ENCODE measurements around the gene PPIG.
A peak's percentile ranks its signal among the peaks of the same experiment; 100 is the strongest.
"Not testable (repeated sequence)": the region's sequence is repeated elsewhere in the genome, so short reads cannot be mapped to it uniquely, and the experiment has no call there.

Gene PPIG

DNA sequence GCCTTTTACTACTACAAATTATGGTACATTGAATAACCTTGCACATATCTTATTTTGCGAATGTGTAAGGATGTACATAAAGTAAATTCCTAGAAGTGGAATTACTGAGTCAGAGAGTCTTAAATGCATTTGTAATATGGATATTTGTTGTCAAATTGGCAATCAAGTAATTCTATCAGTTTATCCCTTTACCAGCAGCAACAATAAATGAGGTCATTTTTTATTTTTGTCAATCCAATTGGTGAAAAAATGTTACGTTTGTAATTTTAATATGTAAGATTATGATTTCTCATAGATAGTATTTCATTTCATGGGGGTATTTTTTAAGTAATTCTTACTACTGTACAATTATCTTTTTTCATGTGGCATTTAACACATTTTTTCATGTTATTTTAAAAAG, 14.8 kb downstream of the PPIG start:
- DNase-seq, result no peak

DNA sequence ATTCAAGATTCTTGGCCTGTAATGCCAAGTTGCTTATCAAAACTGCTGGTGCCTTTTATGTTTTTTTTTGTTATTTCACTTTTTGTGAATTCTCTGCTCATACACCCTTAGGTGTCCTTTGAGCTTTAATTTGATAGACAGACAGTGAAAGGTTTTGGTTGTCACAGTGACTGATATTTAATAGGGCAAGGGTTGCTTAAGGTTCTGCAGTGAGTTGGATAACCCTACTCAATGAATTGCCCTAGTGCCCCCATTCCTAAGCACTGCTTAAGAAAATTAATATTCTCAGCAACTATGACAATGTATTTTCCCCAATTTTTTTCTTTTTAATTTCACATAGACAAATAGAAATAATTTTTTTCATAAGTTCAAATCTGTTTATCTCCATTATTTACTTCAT, 15.4 kb downstream of the PPIG start:
- DNase-seq, result no peak

DNA sequence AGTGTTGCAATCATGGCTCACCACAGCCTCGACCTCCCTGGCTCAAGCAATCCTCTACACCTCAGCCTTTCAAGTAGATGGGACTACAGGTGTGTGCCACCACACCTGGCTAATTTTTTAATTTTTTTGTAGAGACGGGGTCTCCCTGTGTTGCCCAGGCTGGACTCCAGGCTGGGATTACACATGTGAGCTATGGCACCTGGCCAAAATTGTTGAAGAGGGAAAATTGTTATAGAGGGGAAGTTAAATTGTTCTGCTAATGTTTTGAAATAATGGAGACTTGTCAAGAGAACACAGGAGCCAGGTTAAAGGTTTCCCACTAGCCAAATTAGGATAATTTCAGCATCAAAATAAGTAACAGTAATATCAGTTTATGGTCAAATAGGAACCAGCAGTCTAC, 25.1 kb downstream of the PPIG start:
- no peak for DNase-seq

DNA sequence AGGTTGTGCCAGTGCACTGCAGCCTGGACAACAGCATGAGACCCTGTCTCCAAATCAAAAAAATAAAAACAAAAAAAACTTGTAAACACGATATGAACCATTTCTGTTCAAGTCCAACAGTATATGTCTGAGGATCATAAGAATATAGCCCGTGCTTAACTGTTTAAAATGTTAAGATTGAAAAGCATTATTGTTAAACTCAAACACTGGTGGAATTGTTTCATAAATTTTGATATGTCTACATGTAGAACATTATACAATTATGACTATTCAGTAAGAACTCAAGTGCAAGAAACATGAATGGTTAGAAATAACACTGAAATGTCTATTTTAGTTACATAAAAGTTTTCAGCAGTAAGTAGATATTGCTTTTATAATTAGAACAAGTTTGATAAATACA, 29.7 kb downstream of the PPIG start:
- no peak for DNase-seq

DNA sequence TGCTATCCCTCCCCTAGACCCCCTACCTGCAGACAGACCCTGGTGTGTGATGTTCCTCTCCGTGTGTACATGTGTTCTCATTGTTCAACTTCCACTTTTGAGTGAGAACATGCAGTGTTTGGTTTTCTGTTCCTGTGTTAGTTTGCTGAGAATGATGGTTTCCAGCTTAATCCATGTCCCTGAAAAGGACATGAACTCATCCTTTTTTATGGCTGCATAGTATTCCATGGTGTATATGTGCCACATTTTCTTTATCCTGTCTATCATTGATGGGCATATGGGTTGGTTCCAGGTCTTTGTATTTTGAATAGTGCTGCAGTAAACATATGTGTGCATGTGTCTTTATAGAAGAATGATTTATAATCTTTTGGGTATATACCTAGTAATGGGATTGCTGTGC, 31.8 kb downstream of the PPIG start:
- not testable (repeated sequence) for DNase-seq

DNA sequence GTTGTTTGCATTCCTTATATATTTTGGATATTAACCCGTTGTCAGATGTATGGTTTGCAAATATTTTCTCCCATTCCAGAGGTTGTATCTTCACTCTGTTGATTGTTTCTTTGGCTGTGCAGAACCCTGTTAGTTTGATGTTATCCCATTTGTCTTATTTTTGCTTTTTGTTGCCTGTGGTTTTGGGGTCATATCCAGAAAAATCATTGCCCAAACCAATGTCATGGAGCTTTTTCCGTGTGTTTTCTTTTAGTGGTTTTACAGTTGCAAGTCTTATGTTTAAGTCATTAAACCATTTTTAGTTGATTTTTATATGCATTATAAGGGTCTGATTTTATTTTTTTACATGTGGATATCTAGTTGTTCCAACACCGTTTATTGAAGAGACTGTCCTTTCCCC, 35.8 kb downstream of the PPIG start:
- DNase-seq, result no peak

DNA sequence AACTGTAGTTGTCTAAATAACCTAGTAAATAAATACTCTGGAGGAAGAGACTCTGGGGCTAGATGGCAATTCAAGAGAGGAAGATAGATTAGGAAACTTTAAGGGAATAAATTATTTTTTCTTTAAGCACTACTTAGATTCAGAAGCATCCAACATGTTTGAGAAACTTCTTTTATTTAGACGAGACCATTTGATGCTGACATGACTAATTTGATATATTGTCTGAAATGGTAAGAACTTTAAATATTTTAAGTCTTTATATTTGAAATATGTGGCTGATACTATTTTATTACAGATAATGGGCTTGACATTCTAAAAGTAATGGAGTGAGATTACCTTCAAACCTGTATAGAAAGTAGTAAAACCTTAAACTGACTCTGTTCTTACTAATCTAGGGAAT, 36.4 kb downstream of the PPIG start:
- DNase-seq, result no peak

DNA sequence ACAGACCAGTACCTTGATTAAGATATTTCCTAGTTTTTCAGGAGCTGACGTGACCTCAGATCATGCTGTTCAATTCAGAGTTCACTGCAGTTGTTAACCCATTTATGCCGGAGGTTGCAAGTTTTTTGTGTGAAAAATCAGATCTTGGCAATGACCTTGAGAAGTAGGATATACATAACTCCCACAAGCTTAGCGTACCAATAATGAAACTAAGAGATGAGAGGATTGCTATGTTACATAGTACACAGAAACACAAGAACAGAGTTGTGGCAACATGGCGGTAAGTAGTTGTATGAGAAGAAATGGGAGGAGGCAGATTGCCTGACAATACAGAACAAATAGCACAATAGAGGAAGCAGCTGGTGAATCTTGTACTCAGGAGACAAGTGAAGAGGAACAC, 39.1 kb downstream of the PPIG start:
- no peak for DNase-seq

DNA sequence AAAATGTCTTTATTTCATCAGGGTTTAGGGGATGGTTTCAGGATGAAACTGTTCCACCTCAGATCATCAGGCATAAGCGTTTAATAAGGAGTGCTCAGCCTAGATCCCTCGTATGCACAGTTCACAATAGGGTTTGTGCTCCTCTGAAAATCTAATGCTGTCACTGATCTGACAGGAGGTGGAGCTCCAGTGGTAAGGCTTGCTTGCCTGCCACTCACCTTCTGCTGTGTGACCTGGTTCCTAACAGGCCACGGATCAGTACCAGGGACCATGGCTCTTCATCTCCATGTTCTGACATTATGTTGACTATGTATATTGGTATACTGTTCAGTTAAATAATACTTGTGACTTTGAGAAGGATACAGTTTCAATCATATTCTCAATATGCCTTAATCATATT, 41.6 kb downstream of the PPIG start:
- no peak for DNase-seq

DNA sequence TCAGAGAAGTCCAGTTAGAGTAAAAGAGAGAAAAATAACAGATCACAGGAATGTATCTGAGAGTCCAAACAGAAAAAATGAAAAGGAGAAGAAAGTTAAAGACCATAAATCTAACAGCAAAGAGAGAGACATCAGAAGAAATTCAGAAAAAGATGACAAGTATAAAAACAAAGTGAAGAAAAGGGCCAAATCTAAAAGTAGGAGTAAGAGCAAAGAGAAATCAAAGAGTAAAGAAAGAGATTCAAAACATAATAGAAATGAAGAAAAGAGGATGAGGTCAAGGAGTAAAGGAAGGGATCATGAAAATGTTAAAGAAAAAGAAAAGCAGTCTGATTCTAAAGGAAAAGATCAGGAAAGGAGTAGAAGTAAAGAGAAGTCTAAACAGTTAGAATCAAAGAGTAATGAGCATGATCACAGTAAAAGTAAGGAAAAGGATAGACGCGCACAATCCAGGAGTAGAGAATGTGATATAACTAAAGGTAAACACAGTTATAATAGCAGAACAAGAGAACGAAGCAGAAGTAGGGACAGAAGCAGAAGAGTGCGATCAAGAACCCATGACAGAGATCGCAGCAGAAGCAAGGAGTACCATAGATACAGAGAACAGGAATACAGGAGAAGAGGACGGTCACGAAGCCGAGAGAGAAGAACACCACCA, 52.4 kb downstream of the PPIG start:
- no peak for DNase-seq

DNA sequence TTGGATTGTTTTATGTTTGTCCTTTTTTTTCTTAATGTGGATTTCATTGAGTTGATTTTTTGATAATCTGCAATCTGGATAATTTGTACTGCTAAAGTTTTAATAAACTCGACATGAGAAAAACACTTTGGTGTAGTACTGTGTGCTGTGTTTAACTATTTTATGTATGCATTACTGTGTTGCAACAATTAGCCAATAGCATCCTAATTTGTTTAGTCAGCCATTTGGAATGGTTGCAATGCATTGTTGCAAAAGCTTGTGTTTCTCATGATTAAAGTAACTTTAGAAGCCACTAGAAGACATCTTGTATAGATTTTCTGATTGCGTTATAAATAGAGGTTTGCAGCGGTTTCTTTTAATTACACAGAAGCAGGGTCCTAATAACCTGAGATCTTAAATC, 53.5 kb downstream of the PPIG start:
- no peak for DNase-seq

DNA sequence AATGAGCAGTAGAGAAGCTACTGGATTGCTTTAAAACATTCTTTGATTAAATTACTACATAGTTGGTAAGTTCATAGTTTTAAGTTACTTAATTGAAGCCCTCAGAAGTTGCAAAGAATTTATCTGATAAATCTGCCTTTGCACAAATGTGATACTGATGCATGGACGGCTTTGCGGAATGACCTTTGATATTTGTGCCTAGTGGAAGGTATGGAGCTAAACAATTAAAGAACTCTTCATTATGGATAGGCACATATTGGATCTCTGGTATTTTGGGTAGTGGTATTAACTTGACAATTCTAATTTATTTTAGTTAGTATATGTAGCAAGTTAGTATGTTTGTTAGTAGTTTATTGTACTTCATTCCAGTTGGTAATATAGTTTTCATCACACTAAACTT, 56.0 kb downstream of the PPIG start:
- no peak for DNase-seq

DNA sequence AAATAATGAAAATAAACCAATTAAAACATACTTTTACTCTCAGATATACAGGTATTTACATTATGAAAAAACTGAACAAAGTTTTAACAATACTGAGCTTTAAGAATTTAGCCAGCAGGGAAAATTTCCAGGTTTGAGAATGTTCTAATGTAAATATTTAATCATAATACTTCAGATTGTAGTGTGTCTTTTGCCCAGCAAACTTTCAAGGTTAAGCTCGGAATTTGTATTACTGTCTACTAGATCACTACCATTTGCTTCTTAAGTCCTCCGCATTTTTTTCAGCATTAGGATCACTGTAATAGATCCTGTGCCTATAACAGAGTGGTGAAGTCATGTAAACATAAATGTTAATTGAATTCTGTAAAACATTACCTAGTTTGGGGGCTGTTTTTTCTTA, 57.3 kb downstream of the PPIG start:
- no peak for DNase-seq

DNA sequence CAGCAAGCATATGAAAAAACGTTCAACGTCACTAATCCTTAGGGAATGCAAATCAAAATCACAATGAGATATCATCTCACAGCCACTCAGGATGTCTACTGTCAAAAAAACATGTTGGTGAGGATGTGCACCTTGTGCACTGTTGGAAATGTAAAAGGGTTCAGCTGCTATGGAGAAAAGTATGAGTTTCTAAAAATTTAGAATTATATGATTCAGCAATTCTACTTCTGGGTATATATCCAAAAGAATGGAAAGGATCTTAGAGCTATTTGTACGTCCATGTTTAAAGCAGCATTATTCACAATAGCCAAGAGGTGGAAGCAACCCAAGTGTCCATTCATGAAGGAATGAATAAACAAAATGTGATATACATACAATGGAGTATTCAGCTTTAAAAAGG, 60.0 kb downstream of the PPIG start:
- no peak for DNase-seq

DNA sequence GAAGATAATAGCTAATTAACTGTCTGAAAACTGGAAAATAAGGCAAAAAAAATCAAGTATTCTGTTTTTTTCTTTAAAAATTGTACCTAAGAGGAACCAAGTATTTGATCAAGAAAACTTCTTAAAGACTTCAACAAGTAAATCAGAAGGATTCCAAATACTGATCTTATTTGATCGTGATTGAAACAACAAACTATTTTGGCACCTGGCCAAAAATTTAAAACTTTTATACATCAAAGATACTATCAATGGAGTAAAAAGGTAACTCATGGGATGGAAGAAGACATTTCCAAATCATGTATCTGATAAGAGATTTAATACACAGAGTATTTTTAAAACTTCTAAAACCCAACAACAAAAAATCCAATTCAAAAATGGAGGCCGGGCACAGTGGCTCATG, 63.3 kb downstream of the PPIG start:
- DNase-seq, result no peak

DNA sequence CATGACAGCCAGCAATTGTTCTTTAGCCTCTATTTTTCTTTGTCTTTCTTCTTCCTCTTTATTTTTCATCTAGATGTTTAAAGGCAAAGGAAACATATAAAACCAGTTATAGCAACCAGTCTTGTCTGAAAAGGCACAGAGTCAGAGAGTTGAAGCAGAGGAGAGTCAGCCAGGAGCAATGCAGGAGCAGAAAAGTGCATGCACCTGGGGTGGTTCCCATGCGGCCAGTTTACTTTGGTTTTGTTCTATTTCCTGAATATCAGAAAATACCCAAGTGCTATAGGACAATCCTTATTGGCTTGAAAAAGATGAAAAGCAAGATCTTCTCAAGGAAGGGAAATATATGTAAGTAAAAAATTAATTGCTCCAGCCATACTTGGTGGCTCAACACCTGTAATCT, 65.1 kb downstream of the PPIG start:
- no peak for DNase-seq

DNA sequence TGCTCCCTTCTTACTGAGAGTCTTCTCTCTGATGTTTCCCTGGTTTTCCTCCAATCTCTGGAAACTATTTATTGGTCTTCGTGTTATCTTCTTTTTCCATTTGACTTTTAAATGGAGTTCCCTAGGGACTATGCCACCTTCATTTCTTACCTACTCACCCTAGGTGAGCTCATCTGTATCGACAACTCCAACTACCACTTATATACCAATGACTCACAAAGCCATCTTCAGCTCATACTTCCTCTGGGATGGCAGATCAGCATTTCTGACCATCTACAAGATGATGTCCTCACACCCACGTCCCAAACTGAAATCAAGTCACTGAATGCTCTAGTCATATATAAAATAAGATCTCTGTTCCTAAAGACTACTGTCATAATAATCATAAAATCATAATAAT, 69.5 kb downstream of the PPIG start:
- no peak for DNase-seq

DNA sequence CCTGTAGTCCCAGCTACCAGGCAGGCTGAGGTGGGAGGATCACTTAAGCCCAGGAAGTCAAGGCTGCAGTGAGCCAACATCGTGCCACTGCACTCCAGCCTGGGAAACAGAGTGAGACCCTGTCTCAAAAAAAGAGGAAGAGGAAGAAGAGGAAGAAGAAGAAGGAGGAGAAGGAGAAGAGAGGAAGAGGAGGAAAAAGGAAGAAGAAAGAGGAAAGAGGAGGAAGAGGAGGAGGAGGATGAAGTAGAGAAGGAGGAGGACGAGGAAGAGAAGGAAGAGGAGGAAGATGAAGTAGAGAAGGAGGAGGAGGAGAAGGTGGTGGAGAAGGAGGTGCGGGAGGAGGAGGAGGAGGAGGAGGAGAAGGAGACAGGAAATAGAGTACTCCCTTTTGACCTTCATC, 72.0 kb downstream of the PPIG start:
- no peak for DNase-seq

DNA sequence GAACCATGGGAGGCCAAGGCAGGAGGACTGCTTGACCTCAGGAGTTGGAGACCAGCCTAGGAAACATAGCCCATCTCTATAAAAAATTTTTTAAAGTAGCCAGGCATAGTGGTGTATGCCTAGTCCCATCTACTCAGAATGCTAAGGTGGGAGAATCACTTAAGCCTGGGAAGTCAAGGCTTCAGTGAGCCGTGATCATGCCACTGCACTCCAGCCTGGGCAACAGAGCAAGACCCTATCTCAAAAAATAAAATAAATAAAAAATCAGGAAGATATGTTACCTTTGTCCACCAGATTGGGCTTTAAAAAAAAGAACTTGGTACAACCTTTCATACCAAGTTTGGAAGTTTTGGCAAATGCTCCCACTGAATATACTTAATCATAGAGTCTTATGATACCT, 74.7 kb downstream of the PPIG start:
- no peak for DNase-seq

DNA sequence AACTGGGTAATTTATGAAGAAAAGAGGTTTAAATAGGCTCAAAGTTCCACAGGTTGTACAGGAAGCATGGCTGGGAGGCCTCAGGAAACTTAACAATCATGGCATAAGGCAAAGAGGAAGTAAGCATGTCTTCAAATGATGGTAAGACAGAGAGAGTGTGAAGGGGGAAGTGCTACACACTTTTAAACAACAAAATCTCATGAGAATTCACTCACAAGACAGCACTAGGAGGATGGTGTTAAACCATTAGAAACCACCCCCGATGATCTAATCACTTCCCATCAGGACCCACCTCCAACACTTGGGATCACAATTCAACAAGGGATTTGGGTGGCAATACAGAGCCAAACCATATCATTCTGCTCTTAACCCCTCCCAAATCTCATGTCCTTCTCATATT, 75.2 kb downstream of the PPIG start:
- peak; percentile 52 for DNase-seq

DNA sequence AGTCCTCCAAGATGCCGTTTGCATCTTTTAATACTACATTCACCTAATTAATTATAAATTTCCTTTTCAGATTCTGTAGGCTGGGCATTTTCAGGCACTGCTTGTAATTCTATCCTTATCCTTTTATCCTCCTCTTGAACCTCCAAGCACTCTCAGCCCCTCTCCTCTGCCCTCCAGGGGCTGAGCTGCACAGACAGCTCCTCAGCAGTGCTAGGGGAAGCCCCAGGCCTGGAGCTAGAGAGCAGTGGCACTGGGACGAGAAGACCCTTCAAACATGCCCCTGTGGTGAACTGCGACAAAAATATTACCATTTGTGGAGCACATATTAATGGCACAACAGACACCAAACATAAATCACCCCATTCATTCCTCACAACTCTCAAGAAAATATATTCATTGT, 77.1 kb downstream of the PPIG start:
- DNase-seq, result peak; percentile 74

DNA sequence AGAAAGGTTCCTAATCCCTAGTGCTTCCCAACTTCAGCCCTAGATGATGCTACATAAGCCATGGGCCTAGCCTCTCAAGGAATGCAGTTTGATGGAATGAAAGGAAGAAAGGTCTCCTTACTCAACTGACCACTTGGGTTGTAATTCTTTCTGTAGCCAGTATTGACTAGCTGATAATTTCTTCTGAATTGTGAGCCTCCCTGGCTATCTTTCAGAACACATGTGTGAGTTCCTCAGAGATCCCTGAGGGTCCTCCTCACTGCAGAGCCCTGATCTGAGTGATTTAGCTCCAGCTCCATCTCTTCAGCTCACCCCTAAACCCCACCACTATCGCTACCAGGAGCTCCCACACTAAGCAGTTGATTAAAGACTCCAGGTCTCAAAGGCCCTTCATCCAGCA, 78.6 kb downstream of the PPIG start:
- DNase-seq, result no peak

DNA sequence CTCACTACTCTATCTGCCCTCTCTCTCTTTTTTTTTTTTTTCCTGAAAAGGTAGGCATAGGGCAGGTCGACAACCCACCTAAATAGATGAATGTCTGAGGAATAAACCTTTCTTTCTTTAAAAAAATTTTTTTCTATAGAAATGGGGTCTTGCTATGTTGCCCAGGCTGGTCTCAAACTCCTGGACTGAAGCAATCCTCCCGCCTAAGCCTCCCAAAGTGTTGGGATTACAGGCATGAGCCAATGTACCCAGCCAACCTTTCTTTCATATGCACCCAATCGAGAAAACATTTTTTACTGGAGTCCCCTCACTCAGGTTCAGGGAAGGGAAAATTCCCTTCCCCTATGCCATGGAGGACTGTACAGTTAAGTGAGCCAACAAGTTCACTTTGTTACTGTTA, 79.1 kb downstream of the PPIG start:
- no peak for DNase-seq

DNA sequence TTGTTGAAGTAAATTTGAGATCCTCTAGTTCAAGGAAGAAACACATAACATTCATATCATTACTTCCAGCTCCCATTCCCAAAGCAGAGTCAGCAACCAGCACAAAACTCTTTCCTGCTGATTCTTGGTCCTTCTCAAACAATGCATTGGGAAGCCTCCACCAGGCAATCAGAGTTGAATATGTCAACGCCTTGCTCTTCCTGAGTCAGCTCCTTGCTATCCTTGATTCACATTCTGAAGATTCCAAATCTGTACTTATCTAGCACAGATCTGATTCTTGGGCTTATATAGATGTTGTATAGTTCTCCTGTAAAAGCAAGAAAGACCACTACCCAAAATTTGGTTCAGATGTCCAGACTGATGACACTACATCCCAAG, 80.4 kb downstream of the PPIG start:
- no peak for DNase-seq

DNA sequence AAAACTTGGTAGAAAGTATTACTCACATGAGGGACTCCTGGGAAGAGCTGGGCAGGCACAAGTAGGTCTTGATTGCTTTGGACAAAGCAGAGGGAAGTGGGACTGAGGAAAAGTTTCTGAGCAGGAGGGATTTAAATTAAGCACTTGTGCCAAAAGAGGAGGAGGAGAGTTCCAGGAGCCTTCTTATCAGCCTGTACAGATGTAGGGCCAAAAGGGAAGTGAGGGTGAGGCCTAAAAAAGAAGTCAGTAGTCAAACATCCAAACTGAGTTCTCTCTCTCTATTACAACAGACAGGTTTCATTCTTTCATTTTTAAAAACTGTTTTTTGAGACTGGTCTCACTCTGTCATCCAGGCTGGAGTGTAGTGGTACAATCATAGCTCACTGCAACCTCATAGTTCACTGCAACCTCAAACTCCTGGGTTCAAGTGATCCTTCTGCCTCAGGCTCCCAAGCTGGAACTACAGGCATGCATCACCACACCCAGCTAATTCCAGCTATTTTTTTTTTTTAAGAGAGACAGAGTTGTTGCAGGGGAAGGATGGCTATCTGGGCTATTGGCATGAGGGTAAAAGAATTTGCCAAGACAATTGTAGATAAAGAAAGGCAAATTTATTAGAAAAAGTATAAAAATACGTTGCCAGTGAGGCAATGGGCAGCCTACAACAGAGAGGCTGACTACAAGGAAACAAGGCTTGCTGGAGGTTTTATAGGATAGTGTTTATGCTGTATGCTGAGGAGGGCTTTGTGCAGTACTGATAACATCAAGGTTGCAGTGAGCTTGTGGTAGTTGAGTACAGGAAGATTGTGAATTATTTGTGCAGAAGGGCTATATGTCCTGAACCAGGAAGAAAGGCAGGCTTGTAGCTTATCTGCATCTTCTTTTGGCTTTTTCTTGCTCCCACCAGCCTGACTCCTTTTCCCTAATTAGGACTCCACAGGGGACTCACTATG, 81.1 kb downstream of the PPIG start:
- no peak for DNase-seq
